HepG2 (cell line): ENCODE data around the gene DOCK1. TPM values are rescaled to one million over a fixed set of nuclear protein-coding genes. Genes with fewer than 3 reads are reported as not detected.

Experiments
- ATAC-seq: fragments of 200-7000 bp; cut with Tn5 transposase; 3 replicates; pipeline ENCODE4 v1.9.1; 2020; ENCODE audit warnings: mild to moderate bottlenecking, moderate library complexity
- BruUV-seq: library from RNA; stranded (reverse); fragments of 400-500 nt; replicated peaks from 2 replicates; lab custom pipeline; 2021; lab: Mats Ljungman, UMichigan
- CTCF ChIA-PET: fragments of 300-600 bp; formaldehyde crosslinking; extraction: SDS; loops from one replicate; lab custom pipeline; 2021; ENCODE audit warnings: low total read pairs, inconsistent platforms, low intra/inter-chr PET ratio; lab: Yijun Ruan, JAX
- POLR2A ChIA-PET: fragments of 350-600 bp; sonication (Branson Sonifier 250); formaldehyde crosslinking; loops from one replicate; lab custom pipeline; 2020; ENCODE audit warnings: antibody characterized with exemption, inconsistent platforms; lab: Yijun Ruan, JAX
- DNase-seq: peaks from one replicate; pipeline ENCODE4 v3.0.0-alpha.2; 2015; ENCODE audit warnings: low spot score
- FAIRE-seq: peaks from 3 replicates; lab custom pipeline; 2011; peaks lifted over from hg19 to GRCh38; lab: Jason Lieb, UNC
- H2AFZ ChIP-seq: one replicate; pipeline ENCODE4 v1.6.1; 2011; ENCODE audit warnings: low read length, inconsistent platforms
- H3K27ac ChIP-seq: fragments of 300-600 bp; 3 replicates; pipeline ENCODE4 v1.8.0; 2011; ENCODE audit warnings: mixed run types, mild to moderate bottlenecking, mixed read lengths, low read length, inconsistent platforms; ENCODE audit not compliant: insufficient read depth; ENCODE audit errors: extremely low read length
- H3K27me3 ChIP-seq, 2 experiments: fragments of 200-600 bp in 1 of 2; 2 replicates in 1 of 2; 3 replicates in 1 of 2; pipeline versions ENCODE4 v1.6.0 to v1.8.0; 2011; ENCODE audit warnings: low read length in 2 of 2, mild to moderate bottlenecking in 2 of 2, moderate library complexity in 2 of 2, inconsistent platforms in 1 of 2; ENCODE audit not compliant: insufficient read depth in 2 of 2, control insufficient read depth in 1 of 2
- H3K36me3 ChIP-seq, 2 experiments: fragments of 200-600 bp in 1 of 2; replicated peaks in 1 of 2; 2 replicates in 1 of 2; 3 replicates in 1 of 2; pipeline versions ENCODE4 v1.5.1 to v1.8.0; 2011; ENCODE audit warnings: low read length in 2 of 2, inconsistent platforms in 1 of 2; ENCODE audit not compliant: insufficient read depth in 2 of 2, control insufficient read depth in 1 of 2
- H3K4me1 ChIP-seq: 2 replicates; pipeline ENCODE4 v1.5.1; 2012; ENCODE audit warnings: low read length, inconsistent platforms; ENCODE audit not compliant: insufficient read depth
- H3K4me2 ChIP-seq: 2 replicates; pipeline ENCODE4 v1.6.0; 2011; ENCODE audit warnings: low read depth, low read length, inconsistent platforms
- H3K4me3 ChIP-seq, 3 experiments: fragments of 200-600 bp in 1 of 3; sonication (generic), shearing (Covaris generic) in 1 of 3; replicated peaks in 1 of 3; 2 replicates each; pipeline ENCODE4 v1.5.1; 2011 to 2016; ENCODE audit warnings: low read length in 3 of 3, inconsistent platforms in 2 of 3, low read depth in 2 of 3, mild to moderate bottlenecking in 2 of 3, control low read depth in 1 of 3, mixed read lengths in 1 of 3; ENCODE audit not compliant: insufficient read depth in 1 of 3
- H3K79me2 ChIP-seq: one replicate; pipeline ENCODE4 v1.6.1; 2011; ENCODE audit warnings: low read length, inconsistent platforms; ENCODE audit not compliant: insufficient read depth
- H3K9ac ChIP-seq: 2 replicates; pipeline ENCODE4 v1.6.0; 2011; ENCODE audit warnings: mild to moderate bottlenecking, low read depth, low read length, inconsistent platforms; ENCODE audit not compliant: insufficient read depth
- H3K9me3 ChIP-seq: 2 replicates; pipeline ENCODE4 v1.5.1; 2012; ENCODE audit warnings: mild to moderate bottlenecking, low read length
- H4K20me1 ChIP-seq: 2 replicates; pipeline ENCODE4 v1.6.0; 2011; ENCODE audit warnings: inconsistent platforms, mild to moderate bottlenecking, low read length, moderate library complexity; ENCODE audit not compliant: insufficient read depth
- KDM3A ChIP-seq: IDR thresholded peaks from 2 replicates; pipeline ENCODE4 v1.6.1; 2018; ENCODE audit warnings: low read depth, missing compliant biosample characterization
- KMT2A ChIP-seq: sonication (generic); formaldehyde crosslinking; IDR thresholded peaks from 2 replicates; pipeline ENCODE4 v1.4.0; 2020; ENCODE audit warnings: missing genetic modification reagents
- ZNF496 ChIP-seq: sonication (generic); formaldehyde crosslinking; IDR thresholded peaks from 2 replicates; pipeline ENCODE4 v1.8.1; 2023; ENCODE audit warnings: mild to moderate bottlenecking, moderate library complexity, missing genetic modification reagents; ENCODE audit not compliant: insufficient replicate concordance
- ZNF674 ChIP-seq: sonication (generic); formaldehyde crosslinking; IDR thresholded peaks from 2 replicates; pipeline ENCODE4 v1.5.0; 2020; ENCODE audit warnings: low read depth, mild to moderate bottlenecking, missing genetic modification reagents
- ZNF777 ChIP-seq: sonication (generic); formaldehyde crosslinking; IDR thresholded peaks from 2 replicates; pipeline ENCODE4 v1.4.0; 2020; ENCODE audit warnings: missing genetic modification reagents
- ZNF781 ChIP-seq: sonication (generic); formaldehyde crosslinking; IDR thresholded peaks from 2 replicates; pipeline ENCODE4 v1.5.1; 2020; ENCODE audit warnings: borderline replicate concordance, mild to moderate bottlenecking, missing genetic modification reagents; ENCODE audit errors: not compliant biosample characterization
- ZZZ3 ChIP-seq: sonication (generic); formaldehyde crosslinking; IDR thresholded peaks from 2 replicates; pipeline ENCODE4 v1.4.0; 2020; ENCODE audit warnings: missing genetic modification reagents, mild to moderate bottlenecking, borderline replicate concordance
- WGBS: methylation state at CpG from one replicate; pipeline ENCODE4 v1.1.6; 2017; ENCODE audit warnings: low lambda C conversion rate; 5-methylcytosine and 5-hydroxymethylcytosine counted together
- in situ Hi-C: cut with HindIII; loops from 2 replicates; pipeline ENCODE4 v1.10.0; 2017; ENCODE audit warnings: low pct_unique_long_range_greater_than_20kb; ENCODE audit not compliant: extremely low pct_ligation_motif_present
- intact Hi-C: fragments of 100-400 bp; cut with micrococcal nuclease; formaldehyde crosslinking; loops from one replicate; pipeline ENCODE4 v1.10.0; 2022; ENCODE audit not compliant: unreplicated experiment
- polyA plus RNA-seq, 8 experiments: library from polyadenylated mRNA; depleted of rRNA in 3 of 8; stranded (reverse) in 7 of 8; unstranded in 1 of 8; fragments of >200 nt; fragmentation: Illumina TruSeq in 4 of 8; extraction: Trizol in 4 of 8; gene quantifications; 2 replicates each; pipeline versions ENCODE4 v1.2.1 to v1.2.3, GENCODE V29; 2011 to 2016; ENCODE audit warnings: low read depth in 4 of 8, missing spikeins in 1 of 8, mixed read lengths in 1 of 8; ENCODE audit not compliant: insufficient read depth in 1 of 8
- total RNA-seq, 5 experiments: library from RNA; depleted of rRNA; stranded (reverse); fragments of >200 nt; fragmentation: Illumina TruSeq; extraction: Trizol; gene quantifications; 2 replicates each; pipeline ENCODE4 v1.2.3, GENCODE V29; 2016; ENCODE audit warnings: low read depth in 1 of 5
- TF ChIP-seq, protein P1 (sequence below): IDR thresholded peaks from 2 replicates; pipeline ENCODE4 v1.6.1; 2016
- TF ChIP-seq, protein P2 (sequence below): sonication (generic); formaldehyde crosslinking; IDR thresholded peaks from 2 replicates; pipeline ENCODE4 v1.8.0; 2022; ENCODE audit warnings: missing genetic modification reagents, mild to moderate bottlenecking, moderate library complexity, borderline replicate concordance
- TF ChIP-seq, protein P3 (sequence below): sonication (generic); formaldehyde crosslinking; IDR thresholded peaks from 2 replicates; pipeline ENCODE4 v1.4.0; 2020; ENCODE audit warnings: missing genetic modification reagents

DOCK1 gene
- total and polyA plus RNA-seq, 2 of the 13 experiments (the other 11 are each of a cell fraction or from before 2014, with no cell fraction given), result 8.3 to 25.5 TPM

DNA sequence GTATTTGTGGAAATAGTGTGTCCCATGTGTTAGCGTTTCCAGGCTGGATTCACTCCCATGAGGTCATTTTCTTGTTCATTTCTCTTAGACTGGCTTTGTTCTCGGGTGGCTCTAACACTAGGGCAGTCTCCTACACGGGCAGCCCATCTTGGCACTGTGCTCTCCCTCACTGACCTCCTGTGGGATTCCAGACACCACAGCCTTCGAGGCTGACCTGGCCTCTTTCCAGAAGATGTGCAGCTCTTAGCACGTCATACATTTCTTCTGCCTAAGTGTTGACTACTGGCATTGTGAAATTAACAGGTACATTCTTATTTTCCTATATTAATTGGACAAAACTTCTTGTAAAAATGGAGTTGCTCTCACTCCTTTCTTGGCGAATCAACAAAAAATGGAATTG, 218.4 kb downstream of the DOCK1 start:
- H3K9ac ChIP-seq, result no peak overlapping the region
- POLR2A ChIA-PET, result no interaction called here
- ATAC-seq (no peak), FAIRE-seq (no peak), DNase-seq (no peak)
- H4K20me1 ChIP-seq, result no peaks in the 10 kb centered on the region
- no peak overlapping the region for H3K4me2 ChIP-seq
- intact Hi-C loops (no loop called here), in situ Hi-C loops (no loop called here)
- H3K79me2 ChIP-seq, result no peaks in the 10 kb centered on the region
- 95% methylated on average over 6 of the region's 6 CpGs for WGBS
- CTCF ChIA-PET, result no interaction called here
- H3K4me3 ChIP-seq, result no peak overlapping the region
- peaks cover 7 to 14% of the 10 kb centered on the region in 2 experiments; a peak in 4 of 5 replicates for H3K36me3 ChIP-seq
- H3K27ac ChIP-seq, result no peak overlapping the region
- H3K9me3 ChIP-seq, result no peaks in the 10 kb centered on the region
- H3K4me1 ChIP-seq, result no peaks in the 10 kb centered on the region
- BruUV-seq, result no TSS peak
- no peaks in the 10 kb centered on the region for H3K27me3 ChIP-seq
- TF ChIP-seq KDM3A (CRISPR knock-in tag), result no peak
- no peak for TF ChIP-seq ZNF781
- TF ChIP-seq ZZZ3 (CRISPR knock-in tag), result no peak
- no peak for TF ChIP-seq ZNF496 (CRISPR knock-in tag)
- TF ChIP-seq ZNF674 (CRISPR knock-in tag), result no peak
- TF ChIP-seq, protein P1, sequence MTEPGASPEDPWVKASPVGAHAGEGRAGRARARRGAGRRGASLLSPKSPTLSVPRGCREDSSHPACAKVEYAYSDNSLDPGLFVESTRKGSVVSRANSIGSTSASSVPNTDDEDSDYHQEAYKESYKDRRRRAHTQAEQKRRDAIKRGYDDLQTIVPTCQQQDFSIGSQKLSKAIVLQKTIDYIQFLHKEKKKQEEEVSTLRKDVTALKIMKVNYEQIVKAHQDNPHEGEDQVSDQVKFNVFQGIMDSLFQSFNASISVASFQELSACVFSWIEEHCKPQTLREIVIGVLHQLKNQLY, result no peak
- no peak for TF ChIP-seq KMT2A
- TF ChIP-seq ZNF777 (CRISPR knock-in tag), result no peak
- TF ChIP-seq, protein P2, sequence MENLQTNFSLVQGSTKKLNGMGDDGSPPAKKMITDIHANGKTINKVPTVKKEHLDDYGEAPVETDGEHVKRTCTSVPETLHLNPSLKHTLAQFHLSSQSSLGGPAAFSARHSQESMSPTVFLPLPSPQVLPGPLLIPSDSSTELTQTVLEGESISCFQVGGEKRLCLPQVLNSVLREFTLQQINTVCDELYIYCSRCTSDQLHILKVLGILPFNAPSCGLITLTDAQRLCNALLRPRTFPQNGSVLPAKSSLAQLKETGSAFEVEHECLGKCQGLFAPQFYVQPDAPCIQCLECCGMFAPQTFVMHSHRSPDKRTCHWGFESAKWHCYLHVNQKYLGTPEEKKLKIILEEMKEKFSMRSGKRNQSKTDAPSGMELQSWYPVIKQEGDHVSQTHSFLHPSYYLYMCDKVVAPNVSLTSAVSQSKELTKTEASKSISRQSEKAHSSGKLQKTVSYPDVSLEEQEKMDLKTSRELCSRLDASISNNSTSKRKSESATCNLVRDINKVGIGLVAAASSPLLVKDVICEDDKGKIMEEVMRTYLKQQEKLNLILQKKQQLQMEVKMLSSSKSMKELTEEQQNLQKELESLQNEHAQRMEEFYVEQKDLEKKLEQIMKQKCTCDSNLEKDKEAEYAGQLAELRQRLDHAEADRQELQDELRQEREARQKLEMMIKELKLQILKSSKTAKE (CRISPR knock-in tag), result no peak
- TF ChIP-seq, protein P3, sequence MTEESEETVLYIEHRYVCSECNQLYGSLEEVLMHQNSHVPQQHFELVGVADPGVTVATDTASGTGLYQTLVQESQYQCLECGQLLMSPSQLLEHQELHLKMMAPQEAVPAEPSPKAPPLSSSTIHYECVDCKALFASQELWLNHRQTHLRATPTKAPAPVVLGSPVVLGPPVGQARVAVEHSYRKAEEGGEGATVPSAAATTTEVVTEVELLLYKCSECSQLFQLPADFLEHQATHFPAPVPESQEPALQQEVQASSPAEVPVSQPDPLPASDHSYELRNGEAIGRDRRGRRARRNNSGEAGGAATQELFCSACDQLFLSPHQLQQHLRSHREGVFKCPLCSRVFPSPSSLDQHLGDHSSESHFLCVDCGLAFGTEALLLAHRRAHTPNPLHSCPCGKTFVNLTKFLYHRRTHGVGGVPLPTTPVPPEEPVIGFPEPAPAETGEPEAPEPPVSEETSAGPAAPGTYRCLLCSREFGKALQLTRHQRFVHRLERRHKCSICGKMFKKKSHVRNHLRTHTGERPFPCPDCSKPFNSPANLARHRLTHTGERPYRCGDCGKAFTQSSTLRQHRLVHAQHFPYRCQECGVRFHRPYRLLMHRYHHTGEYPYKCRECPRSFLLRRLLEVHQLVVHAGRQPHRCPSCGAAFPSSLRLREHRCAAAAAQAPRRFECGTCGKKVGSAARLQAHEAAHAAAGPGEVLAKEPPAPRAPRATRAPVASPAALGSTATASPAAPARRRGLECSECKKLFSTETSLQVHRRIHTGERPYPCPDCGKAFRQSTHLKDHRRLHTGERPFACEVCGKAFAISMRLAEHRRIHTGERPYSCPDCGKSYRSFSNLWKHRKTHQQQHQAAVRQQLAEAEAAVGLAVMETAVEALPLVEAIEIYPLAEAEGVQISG (CRISPR knock-in tag), result no peak
- H2AFZ ChIP-seq, result no peak overlapping the region
